ENCODE data around the gene TRIM50. TPM values are rescaled to one million over a fixed set of nuclear protein-coding genes. Genes with fewer than 3 reads are reported as not detected.

The TRIM50 gene
- polyA plus RNA-seq, 1 donor from 2014 or later, result not detected

DNA sequence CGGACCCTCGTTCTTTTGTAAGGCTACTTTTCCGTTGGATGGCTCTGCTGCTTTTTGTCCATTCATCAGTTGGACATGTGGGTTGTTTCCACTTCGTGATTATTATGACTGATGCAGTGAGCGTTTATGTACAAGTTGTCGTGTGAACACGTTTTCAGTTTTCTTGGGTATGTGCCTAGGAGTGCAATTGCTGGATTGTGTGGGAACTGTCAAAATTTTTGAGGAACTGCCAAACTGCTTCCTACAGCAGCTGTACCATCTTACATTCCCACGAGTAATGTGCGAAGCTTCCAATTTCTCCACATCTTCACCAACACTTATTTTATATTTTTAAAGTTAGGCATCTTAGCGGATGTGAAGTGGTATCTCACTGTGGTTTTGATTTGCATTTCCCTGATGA, 10.4 kb upstream of the TRIM50 start:
- Histone ChIP-seq H3K9ac (ENCODE audit: low read length) (no peak overlapping the region), H3K79me2 (replicated peaks; ENCODE audit: insufficient read depth, low read length) (no peaks in the 10 kb centered on the region), H2AFZ (ENCODE audit: low read depth, low read length) (no peak overlapping the region), H3K4me3 (ENCODE audit: low read length) (no peak overlapping the region), H3K9me3 (ENCODE audit: low read length) (no peaks in the 10 kb centered on the region), H3K9me2 (ENCODE audit: insufficient read depth, low read length) (no peaks in the 10 kb centered on the region), H4K20me1 (ENCODE audit: insufficient read depth) (no peaks in the 10 kb centered on the region), H3K36me3 (ENCODE audit: insufficient read depth, low read length) (no peaks in the 10 kb centered on the region), H3F3A (ENCODE audit: insufficient read depth, low read length, poor library complexity, severe bottlenecking) (no peaks in the 10 kb centered on the region), H3K4me2 (ENCODE audit: low read length) (no peak overlapping the region), H3K27ac (ENCODE audit: low read length) (no peak overlapping the region), H3K27me3 (ENCODE audit: insufficient read depth, low read depth, low read length) (no peaks in the 10 kb centered on the region)
- TF ChIP-seq, protein P1, sequence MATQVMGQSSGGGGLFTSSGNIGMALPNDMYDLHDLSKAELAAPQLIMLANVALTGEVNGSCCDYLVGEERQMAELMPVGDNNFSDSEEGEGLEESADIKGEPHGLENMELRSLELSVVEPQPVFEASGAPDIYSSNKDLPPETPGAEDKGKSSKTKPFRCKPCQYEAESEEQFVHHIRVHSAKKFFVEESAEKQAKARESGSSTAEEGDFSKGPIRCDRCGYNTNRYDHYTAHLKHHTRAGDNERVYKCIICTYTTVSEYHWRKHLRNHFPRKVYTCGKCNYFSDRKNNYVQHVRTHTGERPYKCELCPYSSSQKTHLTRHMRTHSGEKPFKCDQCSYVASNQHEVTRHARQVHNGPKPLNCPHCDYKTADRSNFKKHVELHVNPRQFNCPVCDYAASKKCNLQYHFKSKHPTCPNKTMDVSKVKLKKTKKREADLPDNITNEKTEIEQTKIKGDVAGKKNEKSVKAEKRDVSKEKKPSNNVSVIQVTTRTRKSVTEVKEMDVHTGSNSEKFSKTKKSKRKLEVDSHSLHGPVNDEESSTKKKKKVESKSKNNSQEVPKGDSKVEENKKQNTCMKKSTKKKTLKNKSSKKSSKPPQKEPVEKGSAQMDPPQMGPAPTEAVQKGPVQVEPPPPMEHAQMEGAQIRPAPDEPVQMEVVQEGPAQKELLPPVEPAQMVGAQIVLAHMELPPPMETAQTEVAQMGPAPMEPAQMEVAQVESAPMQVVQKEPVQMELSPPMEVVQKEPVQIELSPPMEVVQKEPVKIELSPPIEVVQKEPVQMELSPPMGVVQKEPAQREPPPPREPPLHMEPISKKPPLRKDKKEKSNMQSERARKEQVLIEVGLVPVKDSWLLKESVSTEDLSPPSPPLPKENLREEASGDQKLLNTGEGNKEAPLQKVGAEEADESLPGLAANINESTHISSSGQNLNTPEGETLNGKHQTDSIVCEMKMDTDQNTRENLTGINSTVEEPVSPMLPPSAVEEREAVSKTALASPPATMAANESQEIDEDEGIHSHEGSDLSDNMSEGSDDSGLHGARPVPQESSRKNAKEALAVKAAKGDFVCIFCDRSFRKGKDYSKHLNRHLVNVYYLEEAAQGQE (IDR thresholded peaks at IDR 0.05; ENCODE audit: borderline replicate concordance), result no peak
- TF ChIP-seq, protein P2, sequence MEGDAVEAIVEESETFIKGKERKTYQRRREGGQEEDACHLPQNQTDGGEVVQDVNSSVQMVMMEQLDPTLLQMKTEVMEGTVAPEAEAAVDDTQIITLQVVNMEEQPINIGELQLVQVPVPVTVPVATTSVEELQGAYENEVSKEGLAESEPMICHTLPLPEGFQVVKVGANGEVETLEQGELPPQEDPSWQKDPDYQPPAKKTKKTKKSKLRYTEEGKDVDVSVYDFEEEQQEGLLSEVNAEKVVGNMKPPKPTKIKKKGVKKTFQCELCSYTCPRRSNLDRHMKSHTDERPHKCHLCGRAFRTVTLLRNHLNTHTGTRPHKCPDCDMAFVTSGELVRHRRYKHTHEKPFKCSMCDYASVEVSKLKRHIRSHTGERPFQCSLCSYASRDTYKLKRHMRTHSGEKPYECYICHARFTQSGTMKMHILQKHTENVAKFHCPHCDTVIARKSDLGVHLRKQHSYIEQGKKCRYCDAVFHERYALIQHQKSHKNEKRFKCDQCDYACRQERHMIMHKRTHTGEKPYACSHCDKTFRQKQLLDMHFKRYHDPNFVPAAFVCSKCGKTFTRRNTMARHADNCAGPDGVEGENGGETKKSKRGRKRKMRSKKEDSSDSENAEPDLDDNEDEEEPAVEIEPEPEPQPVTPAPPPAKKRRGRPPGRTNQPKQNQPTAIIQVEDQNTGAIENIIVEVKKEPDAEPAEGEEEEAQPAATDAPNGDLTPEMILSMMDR (IDR thresholded peaks at IDR 0.05; ENCODE audit: poor library complexity, severe bottlenecking), result no peak
- no peak for TF ChIP-seq TAF1 (IDR thresholded peaks at IDR 0.05; ENCODE audit: low read depth)
- TF ChIP-seq MXI1 (conservative IDR thresholded peaks at IDR 0.05; ENCODE audit: poor library complexity, severe bottlenecking), result no peak
- no peak for TF ChIP-seq POLR2AphosphoS5 (IDR thresholded peaks at IDR 0.05)
- no peak for TF ChIP-seq EP300 (conservative IDR thresholded peaks at IDR 0.05; ENCODE audit: poor library complexity, severe bottlenecking)
- no peak for TF ChIP-seq RAD21 (conservative IDR thresholded peaks at IDR 0.05)

DNA sequence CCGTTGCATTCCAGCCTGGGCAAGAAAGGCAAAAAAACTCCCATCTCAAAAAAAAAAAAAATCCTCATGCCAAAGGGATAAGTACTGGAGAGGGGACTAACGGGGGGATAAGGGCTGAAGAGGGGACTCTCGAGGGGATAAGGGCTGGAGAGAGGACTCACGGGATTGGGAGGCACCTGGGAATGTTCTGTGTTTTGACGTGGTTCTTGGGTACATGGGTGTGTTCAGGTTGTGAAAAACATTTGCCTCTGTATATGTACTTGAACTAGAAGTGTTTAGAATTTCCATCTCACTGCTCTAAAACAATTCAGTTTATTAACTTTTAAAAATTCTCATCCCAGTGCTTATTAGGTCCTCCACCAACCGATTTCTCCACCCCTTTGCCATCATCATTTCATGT, 4.6 kb upstream of the TRIM50 start:
- Histone ChIP-seq H2AFZ (ENCODE audit: low read depth, low read length) (no peak overlapping the region), H3K79me2 (replicated peaks; ENCODE audit: insufficient read depth, low read length) (no peaks in the 10 kb centered on the region), H3K36me3 (ENCODE audit: insufficient read depth, low read length) (no peaks in the 10 kb centered on the region), H3K4me3 (ENCODE audit: low read length) (no peak overlapping the region), H3K9ac (ENCODE audit: low read length) (no peak overlapping the region), H3F3A (ENCODE audit: insufficient read depth, low read length, poor library complexity, severe bottlenecking) (no peaks in the 10 kb centered on the region), H3K9me2 (ENCODE audit: insufficient read depth, low read length) (no peaks in the 10 kb centered on the region), H3K27me3 (ENCODE audit: insufficient read depth, low read depth, low read length) (no peaks in the 10 kb centered on the region), H3K9me3 (ENCODE audit: low read length) (no peaks in the 10 kb centered on the region), H3K4me2 (ENCODE audit: low read length) (no peak overlapping the region), H3K27ac (ENCODE audit: low read length) (no peak overlapping the region), H4K20me1 (ENCODE audit: insufficient read depth) (no peaks in the 10 kb centered on the region)
- TF ChIP-seq SMC3 (conservative IDR thresholded peaks at IDR 0.05; ENCODE audit: poor library complexity) (no peak), POLR2AphosphoS5 (IDR thresholded peaks at IDR 0.05) (no peak), EZH2 (IDR thresholded peaks at IDR 0.05; ENCODE audit: borderline replicate concordance, insufficient read depth, low read length, poor library complexity, severe bottlenecking) (no peak), RAD21 (conservative IDR thresholded peaks at IDR 0.05) (no peak), EP300 (conservative IDR thresholded peaks at IDR 0.05; ENCODE audit: poor library complexity, severe bottlenecking) (no peak), MXI1 (conservative IDR thresholded peaks at IDR 0.05; ENCODE audit: poor library complexity, severe bottlenecking) (no peak), TAF1 (IDR thresholded peaks at IDR 0.05; ENCODE audit: low read depth) (no peak)
- TF ChIP-seq, protein P2 (IDR thresholded peaks at IDR 0.05; ENCODE audit: poor library complexity, severe bottlenecking), result no peak
- TF ChIP-seq, protein P1 (IDR thresholded peaks at IDR 0.05; ENCODE audit: borderline replicate concordance), result no peak
